Osteoblast (primary cell): ENCODE results near the gene DMD. TPM values are rescaled to one million over a fixed set of nuclear protein-coding genes. Genes with fewer than 3 reads are reported as not detected.

Experiments used
- DNase-seq: peaks from one replicate; pipeline ENCODE4 v3.0.0; 2011; ENCODE audit warnings: low spot score, mixed read lengths; ENCODE audit not compliant: insufficient read length; ENCODE audit errors: missing footprints
- H2AFZ ChIP-seq: 2 replicates; pipeline ENCODE4 v1.6.0; 2011; ENCODE audit warnings: mild to moderate bottlenecking, low read length
- H3K27ac ChIP-seq: 2 replicates; pipeline ENCODE4 v1.5.1; 2011; ENCODE audit warnings: mild to moderate bottlenecking, low read depth, low read length, moderate library complexity
- H3K27me3 ChIP-seq: 2 replicates; pipeline ENCODE4 v1.6.0; 2012; ENCODE audit warnings: mild to moderate bottlenecking, control low read depth, inconsistent platforms, low read length, moderate library complexity; ENCODE audit not compliant: insufficient read depth
- H3K36me3 ChIP-seq: 2 replicates; pipeline ENCODE4 v1.5.1; 2011; ENCODE audit warnings: mild to moderate bottlenecking, low read length, control low read depth, moderate library complexity; ENCODE audit not compliant: insufficient read depth
- H3K4me1 ChIP-seq: 2 replicates; pipeline ENCODE4 v1.5.1; 2011; ENCODE audit warnings: mild to moderate bottlenecking, low read length, control low read depth, moderate library complexity; ENCODE audit not compliant: insufficient read depth
- H3K4me2 ChIP-seq: 2 replicates; pipeline ENCODE4 v1.6.0; 2011; ENCODE audit warnings: mild to moderate bottlenecking, low read length; ENCODE audit not compliant: insufficient read depth
- H3K4me3 ChIP-seq: fragments of 200-600 bp; sonication (generic); 3 replicates; pipeline ENCODE4 v1.5.1; 2012; ENCODE audit warnings: mild to moderate bottlenecking, low read length, inconsistent platforms; ENCODE audit not compliant: insufficient read depth
- H3K79me2 ChIP-seq: 2 replicates; pipeline ENCODE4 v1.6.0; 2012; ENCODE audit warnings: mild to moderate bottlenecking, low read length, control low read depth, inconsistent platforms; ENCODE audit not compliant: insufficient read depth
- H3K9me3 ChIP-seq: 2 replicates; pipeline ENCODE4 v1.5.1; 2011; ENCODE audit warnings: low read depth, low read length, control low read depth
- H4K20me1 ChIP-seq: 2 replicates; pipeline ENCODE4 v1.6.0; 2012; ENCODE audit warnings: mild to moderate bottlenecking, low read length, control low read depth; ENCODE audit not compliant: insufficient read depth
- total RNA-seq: library from RNA; depleted of rRNA; stranded (reverse); fragments of >200 nt; gene quantifications from 2 replicates; pipeline ENCODE4 v1.2.3, GENCODE V29; 2012
- TF ChIP-seq, protein P1 (sequence below): IDR thresholded peaks from 2 replicates; pipeline ENCODE4 v1.5.1; 2011; ENCODE audit warnings: mild to moderate bottlenecking, low read depth, low read length, moderate library complexity; ENCODE audit errors: extremely low read depth

Gene DMD
- total RNA-seq, 1 donor = 12.7 TPM

DNA sequence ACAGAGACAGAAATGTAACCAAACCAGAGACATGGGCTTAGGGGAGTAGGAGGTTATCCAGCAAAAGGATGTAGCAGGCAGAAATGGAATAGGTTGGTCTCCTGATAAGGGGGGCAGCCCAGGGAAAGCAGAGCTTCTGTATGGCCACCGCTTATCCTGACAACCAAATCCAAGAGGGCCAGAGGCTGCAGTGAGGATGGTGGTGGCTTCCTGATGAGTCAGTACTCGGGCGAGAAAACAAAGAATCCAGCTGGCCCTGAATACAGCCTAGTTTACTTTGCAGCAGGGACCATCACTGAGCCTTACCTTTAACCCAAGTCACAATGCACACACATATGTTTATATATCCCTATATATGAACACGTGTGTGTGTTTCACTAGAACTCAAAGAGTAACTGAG is 2009.8 kb downstream of the DMD start:
- Histone ChIP-seq H2AFZ (no peak overlapping the region), H3K36me3 (no peaks in the 10 kb centered on the region), H3K9me3 (no peaks in the 10 kb centered on the region), H3K4me1 (no peaks in the 10 kb centered on the region), H3K27ac (no peak overlapping the region), H3K4me3 (no peak overlapping the region), H3K79me2 (no peaks in the 10 kb centered on the region), H3K27me3 (no peaks in the 10 kb centered on the region), H3K4me2 (no peak overlapping the region), H4K20me1 (no peaks in the 10 kb centered on the region)
- DNase-seq = peak; percentile 55
- TF ChIP-seq, protein P1, sequence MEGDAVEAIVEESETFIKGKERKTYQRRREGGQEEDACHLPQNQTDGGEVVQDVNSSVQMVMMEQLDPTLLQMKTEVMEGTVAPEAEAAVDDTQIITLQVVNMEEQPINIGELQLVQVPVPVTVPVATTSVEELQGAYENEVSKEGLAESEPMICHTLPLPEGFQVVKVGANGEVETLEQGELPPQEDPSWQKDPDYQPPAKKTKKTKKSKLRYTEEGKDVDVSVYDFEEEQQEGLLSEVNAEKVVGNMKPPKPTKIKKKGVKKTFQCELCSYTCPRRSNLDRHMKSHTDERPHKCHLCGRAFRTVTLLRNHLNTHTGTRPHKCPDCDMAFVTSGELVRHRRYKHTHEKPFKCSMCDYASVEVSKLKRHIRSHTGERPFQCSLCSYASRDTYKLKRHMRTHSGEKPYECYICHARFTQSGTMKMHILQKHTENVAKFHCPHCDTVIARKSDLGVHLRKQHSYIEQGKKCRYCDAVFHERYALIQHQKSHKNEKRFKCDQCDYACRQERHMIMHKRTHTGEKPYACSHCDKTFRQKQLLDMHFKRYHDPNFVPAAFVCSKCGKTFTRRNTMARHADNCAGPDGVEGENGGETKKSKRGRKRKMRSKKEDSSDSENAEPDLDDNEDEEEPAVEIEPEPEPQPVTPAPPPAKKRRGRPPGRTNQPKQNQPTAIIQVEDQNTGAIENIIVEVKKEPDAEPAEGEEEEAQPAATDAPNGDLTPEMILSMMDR = no peak

DNA sequence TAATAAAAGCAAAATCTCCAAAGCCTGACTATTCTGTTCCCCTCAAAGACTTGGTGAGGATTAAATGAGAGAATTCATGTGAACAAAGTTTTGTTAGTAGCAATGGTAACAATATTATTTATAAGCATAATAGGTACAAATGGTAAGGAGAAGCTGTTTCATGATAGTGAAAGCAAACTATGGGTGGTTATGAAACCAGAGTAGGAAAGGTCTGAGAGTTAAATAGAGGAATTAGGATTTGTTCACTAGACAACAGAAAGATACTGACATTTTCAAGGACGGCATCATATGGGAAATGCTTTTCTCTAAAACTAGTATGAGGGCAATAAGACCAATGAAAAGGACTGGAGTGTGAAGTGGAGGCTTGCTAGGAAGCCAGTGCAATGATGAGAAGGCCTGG is 2010.9 kb downstream of the DMD start:
- TF ChIP-seq, protein P1 = no peak
- no peaks in the 10 kb centered on the region for H4K20me1 ChIP-seq
- H3K27me3 ChIP-seq = no peaks in the 10 kb centered on the region
- H3K4me3 ChIP-seq = no peak overlapping the region
- H3K27ac ChIP-seq = no peak overlapping the region
- no peaks in the 10 kb centered on the region for H3K9me3 ChIP-seq
- H3K79me2 ChIP-seq = no peaks in the 10 kb centered on the region
- H3K4me2 ChIP-seq = no peak overlapping the region
- no peak overlapping the region for H2AFZ ChIP-seq
- no peak for DNase-seq
- H3K4me1 ChIP-seq = no peaks in the 10 kb centered on the region
- no peaks in the 10 kb centered on the region for H3K36me3 ChIP-seq

DNA sequence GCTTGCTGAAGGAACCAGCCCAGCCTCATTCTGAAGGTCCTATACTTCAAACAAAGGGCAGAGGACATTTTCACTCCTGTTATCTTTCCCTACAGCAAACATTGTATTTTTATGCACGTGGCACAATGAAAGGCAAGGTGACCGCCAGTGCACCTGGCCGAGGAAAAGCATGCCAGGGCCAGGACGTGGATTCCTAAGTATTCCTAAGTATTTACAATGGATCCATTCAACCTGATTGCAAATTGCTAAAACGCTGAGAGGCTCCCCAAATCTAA is 2011.6 kb downstream of the DMD start:
- Histone ChIP-seq H3K79me2 (no peaks in the 10 kb centered on the region), H3K36me3 (no peaks in the 10 kb centered on the region), H3K4me2 (no peak overlapping the region), H3K27ac (no peak overlapping the region), H4K20me1 (no peaks in the 10 kb centered on the region), H3K4me3 (no peak overlapping the region), H3K4me1 (no peaks in the 10 kb centered on the region), H3K9me3 (no peaks in the 10 kb centered on the region), H2AFZ (no peak overlapping the region), H3K27me3 (no peaks in the 10 kb centered on the region)
- DNase-seq = no peak
- TF ChIP-seq, protein P1 = no peak

DNA sequence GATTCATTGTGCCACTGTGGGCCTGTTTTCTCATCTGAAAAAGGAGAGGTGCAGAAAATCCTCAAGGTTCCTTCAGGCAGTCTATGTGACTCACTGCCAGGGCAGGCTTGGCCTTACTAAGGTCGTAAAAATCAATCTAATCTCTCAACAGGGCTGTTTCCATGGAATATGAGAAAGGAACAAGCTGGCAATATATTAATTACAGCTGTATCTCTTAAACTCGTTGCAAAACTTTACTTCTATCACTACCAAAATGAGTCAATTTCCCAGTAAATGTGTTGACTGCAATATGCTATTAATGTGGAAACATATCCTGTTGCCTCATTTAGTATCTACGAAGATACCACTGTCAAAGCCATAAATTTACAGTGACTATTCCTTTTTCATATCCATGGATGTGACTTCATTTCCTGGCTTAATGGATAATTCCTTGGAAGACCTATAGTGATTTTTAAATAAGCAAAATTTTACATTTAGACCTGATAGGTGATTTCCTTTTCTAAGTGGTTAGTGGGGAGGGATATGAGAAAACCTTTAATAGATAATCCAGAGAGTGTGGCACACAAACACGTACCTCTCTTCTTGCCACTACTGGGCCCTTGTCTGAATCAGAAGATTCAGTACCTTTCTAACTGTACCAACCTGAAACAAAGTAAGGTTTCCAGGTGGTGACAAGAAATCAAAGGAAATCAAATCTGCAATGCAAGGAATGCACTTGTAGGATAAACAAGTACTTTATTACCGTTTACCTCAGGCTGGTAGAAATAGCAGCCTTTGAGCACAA is 2012.1 kb downstream of the DMD start:
- no peak for DNase-seq
- TF ChIP-seq, protein P1 = no peak
- H3K27ac ChIP-seq = no peak overlapping the region
- H2AFZ ChIP-seq = no peak overlapping the region
- no peaks in the 10 kb centered on the region for H3K27me3 ChIP-seq
- no peaks in the 10 kb centered on the region for H3K4me1 ChIP-seq
- H3K4me2 ChIP-seq = no peak overlapping the region
- H3K9me3 ChIP-seq = no peaks in the 10 kb centered on the region
- no peaks in the 10 kb centered on the region for H3K36me3 ChIP-seq
- no peak overlapping the region for H3K4me3 ChIP-seq
- no peaks in the 10 kb centered on the region for H4K20me1 ChIP-seq
- no peaks in the 10 kb centered on the region for H3K79me2 ChIP-seq
